Vagina (tissue), 2 donors: Measurements from ENCODE around the gene BCAS2.

Source experiments
- POLR2A ChIP-seq, 2 donors: fragments of 450-650 bp; IDR thresholded peaks; one replicate each; pipeline ENCODE4 v1.6.1; 2017; ENCODE audit warnings: antibody characterized with exemption in 2 of 2, mild to moderate bottlenecking in 2 of 2, moderate library complexity in 2 of 2
- POLR2AphosphoS5 ChIP-seq, 2 donors: sonication (generic); formaldehyde crosslinking; IDR thresholded peaks; one replicate each; pipeline ENCODE4 v1.9.0; 2017; ENCODE audit warnings: antibody characterized with exemption in 2 of 2, mild to moderate bottlenecking in 2 of 2, low read depth in 1 of 2; ENCODE audit not compliant: insufficient read depth in 1 of 2
- TF ChIP-seq, protein P1 (sequence below), 3 experiments: fragments of 450-650 bp in 2 of 3; fragments of 200-600 bp in 1 of 3; sonication (generic) in 1 of 3; IDR thresholded peaks; one replicate each; pipeline ENCODE4 v1.5.1; 2017 to 2019; ENCODE audit warnings: antibody characterized with exemption in 3 of 3, mild to moderate bottlenecking in 2 of 3, moderate library complexity in 2 of 3

GRCh38 chr1:114587203-114587991, 6.0 kb upstream of the BCAS2 start:
- TF ChIP-seq, protein P1, sequence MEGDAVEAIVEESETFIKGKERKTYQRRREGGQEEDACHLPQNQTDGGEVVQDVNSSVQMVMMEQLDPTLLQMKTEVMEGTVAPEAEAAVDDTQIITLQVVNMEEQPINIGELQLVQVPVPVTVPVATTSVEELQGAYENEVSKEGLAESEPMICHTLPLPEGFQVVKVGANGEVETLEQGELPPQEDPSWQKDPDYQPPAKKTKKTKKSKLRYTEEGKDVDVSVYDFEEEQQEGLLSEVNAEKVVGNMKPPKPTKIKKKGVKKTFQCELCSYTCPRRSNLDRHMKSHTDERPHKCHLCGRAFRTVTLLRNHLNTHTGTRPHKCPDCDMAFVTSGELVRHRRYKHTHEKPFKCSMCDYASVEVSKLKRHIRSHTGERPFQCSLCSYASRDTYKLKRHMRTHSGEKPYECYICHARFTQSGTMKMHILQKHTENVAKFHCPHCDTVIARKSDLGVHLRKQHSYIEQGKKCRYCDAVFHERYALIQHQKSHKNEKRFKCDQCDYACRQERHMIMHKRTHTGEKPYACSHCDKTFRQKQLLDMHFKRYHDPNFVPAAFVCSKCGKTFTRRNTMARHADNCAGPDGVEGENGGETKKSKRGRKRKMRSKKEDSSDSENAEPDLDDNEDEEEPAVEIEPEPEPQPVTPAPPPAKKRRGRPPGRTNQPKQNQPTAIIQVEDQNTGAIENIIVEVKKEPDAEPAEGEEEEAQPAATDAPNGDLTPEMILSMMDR (IDR thresholded peaks at IDR 0.05) = no peak
- TF ChIP-seq POLR2A (IDR thresholded peaks at IDR 0.05) = no peak
- no peak for TF ChIP-seq POLR2AphosphoS5 (IDR thresholded peaks at IDR 0.05; ENCODE audit: insufficient read depth in 1 of 2, low read depth in 1 of 2)
